OCI-M1 (cell line): ENCODE results near the gene CNTN3.
A peak's percentile ranks its signal among the peaks of the same experiment; 100 is the strongest.

Experiments
- DNase-seq: peaks from one replicate; lab custom pipeline; 2025; lab: John Stamatoyannopoulos, UW

CNTN3 gene

DNA sequence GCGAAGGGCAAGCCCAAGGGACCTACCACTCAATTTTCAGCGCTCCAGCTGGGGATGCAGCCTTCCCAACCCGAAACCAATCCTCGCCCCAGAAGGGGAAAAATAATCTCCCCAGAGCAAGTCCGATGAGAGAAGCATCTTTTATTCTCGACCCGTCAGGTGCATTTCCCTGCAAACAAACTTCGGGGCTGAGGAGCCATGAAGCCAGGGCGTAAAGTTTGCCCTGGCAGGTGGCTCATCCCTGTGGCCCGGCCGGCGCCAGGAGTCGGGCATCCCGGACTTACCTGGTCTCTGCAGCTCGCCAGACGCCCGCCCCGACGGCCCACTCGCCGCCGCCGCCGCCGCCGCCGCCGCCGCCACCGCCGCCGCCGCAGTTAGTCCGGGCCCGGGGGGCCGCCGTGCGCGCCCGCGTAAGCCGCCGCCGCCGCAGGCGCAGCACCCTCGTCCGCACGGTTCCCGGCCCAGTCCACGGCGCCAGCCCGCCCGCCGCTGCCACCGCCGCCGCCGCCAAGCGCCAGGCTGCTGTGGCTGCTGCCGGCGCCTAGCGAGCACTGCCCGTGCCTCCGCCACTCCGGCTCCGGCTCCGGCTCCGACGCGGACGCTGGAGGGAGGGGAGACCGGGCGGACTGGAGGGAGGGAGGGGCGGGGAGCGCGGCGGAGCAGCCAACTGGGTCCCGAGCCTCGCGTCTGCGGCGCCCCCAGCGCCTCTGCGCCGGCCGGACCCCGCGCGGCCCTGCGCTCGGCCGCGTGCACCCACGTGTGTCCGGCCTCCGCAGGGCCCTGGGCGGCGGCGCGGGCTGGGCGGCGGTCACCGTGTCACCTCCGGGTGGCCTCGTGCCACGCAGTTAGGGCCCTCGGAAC is at the start of gene CNTN3:
Gene CNTN3, minus strand, starts transcription at position 553 of the 861 bp plus-strand sequence. CDS start 93,547 bp downstream, outside the sequence.
- no peak for DNase-seq

DNA sequence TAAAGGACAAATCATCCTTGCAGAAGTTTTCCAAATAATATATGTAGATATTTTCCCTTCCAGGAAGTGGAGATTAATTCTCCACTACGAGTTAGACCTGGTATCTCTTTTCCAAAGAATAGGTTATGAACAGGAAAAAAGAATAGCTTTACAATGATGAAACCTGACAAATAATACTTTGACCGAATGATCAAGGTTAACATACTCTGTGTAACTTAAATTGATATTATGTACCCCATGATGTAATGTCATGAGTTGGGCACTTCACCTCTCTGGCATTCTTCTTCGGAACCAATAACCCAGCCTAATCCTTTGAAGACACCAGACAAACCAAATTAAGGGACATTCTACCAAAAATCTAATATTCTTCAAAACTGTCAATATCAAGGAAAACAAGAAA is 48.7 kb upstream of the CNTN3 start:
- DNase-seq: no peak

DNA sequence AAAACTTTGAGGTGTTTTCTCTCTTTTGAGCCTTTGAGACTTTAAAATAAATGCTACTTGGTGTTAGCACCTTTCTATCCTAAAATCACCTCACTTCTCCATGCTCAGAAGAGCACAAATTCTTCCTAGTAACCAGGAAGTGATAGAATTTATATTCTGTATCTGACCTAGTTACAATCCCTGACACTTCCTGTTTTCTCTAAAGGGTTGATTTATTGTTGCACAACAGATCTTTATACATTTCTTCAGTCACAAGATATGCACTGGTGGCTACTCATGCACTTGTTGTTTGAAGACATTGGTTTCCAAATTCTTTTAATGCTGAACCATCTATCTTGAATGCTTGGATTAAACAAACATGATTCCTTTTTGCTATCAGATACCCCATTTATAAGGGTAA is 47.2 kb upstream of the CNTN3 start:
- peak; percentile 68 for DNase-seq

DNA sequence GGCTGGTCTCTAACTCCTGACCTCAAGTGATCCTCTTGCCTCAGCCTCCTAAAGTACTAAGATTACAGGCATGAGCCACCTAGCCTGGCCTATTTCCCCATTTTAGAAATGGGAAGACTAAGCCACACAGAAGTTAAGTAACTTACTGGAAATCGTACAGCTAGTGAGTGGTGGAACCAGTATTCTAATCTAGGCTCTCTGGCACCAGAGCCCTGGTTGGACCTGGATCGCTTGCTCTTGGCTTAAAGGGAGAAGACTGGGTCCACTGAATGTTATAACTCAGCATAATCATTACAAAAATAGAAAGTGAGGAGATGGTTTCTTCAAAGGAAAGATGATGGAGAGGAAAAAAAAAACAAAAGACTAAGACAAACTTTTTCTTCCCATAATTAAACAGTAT is 37.4 kb upstream of the CNTN3 start:
- DNase-seq: no peak

DNA sequence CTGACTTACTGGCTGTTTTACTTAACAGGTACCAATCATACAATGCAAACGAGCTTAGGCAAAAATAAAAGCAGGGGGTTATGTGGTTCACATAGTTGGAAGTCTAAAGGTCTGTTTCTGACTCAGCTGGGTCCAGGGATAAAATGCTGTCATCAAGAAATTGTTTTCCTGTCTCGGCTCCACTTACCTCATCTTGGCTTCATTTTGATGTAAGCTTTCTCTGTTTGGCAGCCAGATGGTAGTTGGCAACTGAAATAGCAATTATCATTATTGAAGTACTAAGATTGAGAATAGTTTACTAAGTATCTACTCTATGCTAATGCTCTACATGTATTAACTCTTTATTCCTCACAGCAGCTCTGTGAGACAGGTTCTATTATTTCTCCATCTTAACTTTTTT is 36.8 kb upstream of the CNTN3 start:
- no peak for DNase-seq

DNA sequence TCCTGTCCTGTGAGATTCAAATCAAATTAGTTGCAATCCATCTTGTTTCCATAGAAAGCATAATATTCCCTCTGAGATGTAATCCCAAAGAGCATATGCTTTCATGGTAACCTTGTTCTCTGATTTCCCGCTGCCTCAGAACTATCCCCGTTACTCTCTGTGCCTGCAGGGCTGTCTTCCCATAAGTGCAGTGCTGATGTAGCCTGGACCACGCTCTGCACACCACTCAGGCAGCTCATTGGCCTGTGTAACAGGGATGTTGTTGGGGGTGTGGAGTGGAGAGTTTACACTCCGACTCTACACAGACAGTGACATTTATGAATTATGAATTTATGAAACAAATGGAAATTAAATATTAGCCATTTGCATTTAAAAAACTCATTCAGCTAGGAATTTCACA is 33.6 kb upstream of the CNTN3 start:
- no peak for DNase-seq

- DNase-seq: no peak
Measured at GRCh38 chr3:74646094-74646493, 31.6 kb upstream of the CNTN3 start.

- no peak for DNase-seq
Measured at GRCh38 chr3:74643636-74644035, 29.2 kb upstream of the CNTN3 start.

- no peak for DNase-seq
Measured at GRCh38 chr3:74642876-74643275, 28.4 kb upstream of the CNTN3 start.

GRCh38 chr3:74640211-74640610 is 25.8 kb upstream of the CNTN3 start:
- no peak for DNase-seq

GRCh38 chr3:74639681-74640080 is 25.2 kb upstream of the CNTN3 start:
- DNase-seq: no peak

DNA sequence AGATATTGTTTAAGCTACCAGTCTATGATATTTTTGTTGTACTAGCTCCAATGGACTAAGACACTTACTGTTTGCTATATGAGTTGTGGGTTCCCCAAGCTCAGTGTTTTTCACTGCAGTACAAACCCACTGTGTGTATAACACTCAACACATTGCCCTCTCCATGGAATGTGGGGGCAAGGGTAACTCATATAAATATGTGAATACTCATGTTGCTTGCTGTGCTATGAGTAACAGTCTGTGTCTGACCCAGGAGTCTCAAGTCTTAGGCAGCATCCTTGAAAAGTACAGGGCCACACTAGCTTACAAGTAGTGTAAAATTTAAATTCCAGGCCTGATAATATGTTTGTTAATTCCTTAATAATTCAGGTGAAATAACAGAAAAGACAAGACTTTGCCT is 22.5 kb upstream of the CNTN3 start:
- DNase-seq: no peak

- no peak for DNase-seq
Measured at GRCh38 chr3:74633021-74633420, 18.6 kb upstream of the CNTN3 start.

DNA sequence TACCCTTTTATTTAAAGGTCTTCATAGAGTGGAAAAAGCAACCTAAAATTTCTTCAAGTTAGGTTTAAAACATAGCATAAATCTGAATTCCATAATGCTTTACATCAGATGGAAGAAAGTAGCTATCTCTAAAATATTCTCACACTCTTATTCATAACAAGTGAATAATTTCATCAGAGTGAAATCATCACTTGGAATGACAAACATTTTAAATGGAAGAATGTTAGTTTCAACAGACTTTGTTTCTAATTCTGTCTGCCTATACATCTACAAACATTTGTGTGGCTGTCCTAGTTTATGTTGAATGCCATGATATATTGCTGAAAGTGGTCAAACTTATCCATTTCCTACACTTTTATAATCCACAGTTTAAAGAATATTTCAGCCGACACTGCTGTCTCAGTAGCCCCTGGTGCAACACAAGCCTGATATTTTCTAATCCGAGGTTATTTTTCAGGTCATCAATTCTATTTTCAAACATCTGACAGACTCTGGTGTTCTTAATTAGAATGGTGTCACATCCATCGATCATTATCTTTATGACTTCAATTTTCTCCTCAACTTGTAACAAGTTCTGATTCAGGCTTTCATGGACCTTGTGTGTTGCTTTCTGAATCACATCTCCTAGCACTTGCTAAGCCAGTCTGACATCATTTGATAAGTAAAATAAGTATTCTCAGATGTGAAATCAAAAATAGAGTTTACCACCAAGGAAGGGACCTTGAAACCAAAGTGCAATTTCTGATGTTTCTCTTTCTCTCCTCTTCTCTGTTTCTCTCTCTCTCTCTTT is 17.1 kb upstream of the CNTN3 start:
- no peak for DNase-seq

GRCh38 chr3:74630602-74631001 is 16.1 kb upstream of the CNTN3 start:
- peak; percentile 28 for DNase-seq

DNA sequence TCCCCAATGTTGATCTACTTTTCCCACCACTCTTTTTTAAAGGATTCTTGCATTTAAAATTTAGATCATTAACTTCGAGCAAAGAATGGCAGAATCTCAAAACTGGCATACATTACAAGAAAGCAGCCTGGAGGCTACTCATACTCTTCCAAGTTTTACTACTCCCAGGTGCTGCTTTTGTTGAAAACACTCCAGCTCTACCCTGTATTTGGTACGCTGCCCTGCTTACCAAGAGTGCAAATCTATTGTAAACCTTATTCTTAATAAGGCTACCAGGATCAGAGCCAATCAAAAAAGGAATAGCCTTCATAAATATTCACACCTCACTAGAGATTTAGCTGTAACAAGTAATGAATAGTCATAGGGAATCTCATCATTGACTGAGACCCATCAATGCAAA is 11.6 kb upstream of the CNTN3 start:
- no peak for DNase-seq

DNA sequence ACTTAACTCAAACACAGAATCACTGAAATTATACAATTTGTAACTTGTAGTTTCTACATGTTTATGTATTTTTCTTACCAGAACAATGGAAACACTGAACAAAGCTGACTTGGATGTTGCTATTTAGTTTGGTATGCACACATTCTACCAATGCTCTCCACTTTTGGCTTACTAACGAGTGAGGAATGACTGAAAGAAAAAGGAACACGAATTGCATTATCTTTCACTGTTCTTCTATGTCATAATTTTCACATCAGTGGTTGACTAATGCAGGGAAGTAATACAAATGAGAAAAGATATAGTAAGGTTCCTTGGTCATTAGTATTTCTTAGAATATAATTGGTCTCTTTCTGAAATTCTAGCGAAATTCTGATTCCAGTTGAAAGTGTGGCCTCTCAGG is 9.8 kb upstream of the CNTN3 start:
- no peak for DNase-seq

DNA sequence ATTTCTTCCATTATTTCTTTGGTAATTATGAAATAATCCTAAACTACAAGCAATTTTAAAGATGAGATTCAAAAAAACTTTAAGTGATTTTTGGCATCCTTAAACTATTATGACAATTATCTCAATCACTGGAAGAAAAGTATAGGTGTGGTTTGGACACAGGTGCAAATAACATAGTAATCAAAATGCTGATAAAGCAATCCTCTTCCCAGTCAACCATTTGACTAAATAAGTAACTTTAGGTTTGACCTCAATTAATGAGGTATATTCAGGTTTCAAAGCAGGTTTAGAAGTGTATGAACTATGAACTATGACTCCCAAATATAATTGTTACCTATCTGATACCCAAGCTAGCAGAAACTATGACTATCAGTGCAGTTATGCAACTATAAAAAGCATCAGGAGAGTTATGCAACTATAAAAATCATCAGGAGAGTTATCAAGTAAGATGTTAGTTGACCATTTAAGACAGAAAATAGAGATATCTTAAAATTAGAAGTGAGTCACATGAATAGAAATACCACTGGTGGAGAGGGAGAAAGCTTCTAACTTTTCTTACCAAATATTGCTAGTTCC is 8.9 kb upstream of the CNTN3 start:
- no peak for DNase-seq

- no peak for DNase-seq
Measured at GRCh38 chr3:74621581-74621980, 7.1 kb upstream of the CNTN3 start.

DNA sequence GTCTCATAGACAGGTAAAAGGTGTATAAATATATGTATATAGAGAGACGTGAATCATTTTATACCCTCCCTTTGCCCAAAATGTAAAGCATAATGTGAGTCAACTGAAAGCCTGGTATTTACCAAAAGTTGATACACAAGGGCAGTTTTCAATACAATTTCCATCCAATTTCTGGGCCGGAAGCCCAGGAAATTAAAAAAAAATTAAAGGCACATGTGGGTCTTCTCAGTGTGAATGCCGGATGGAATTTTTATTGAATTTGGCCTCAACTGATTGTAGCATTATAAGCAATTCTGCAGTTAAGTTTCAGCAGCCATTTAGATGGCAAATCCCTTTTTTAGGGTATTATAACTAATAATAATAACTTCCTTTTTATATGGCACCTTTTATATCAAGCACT is 3.3 kb upstream of the CNTN3 start:
- no peak for DNase-seq

DNA sequence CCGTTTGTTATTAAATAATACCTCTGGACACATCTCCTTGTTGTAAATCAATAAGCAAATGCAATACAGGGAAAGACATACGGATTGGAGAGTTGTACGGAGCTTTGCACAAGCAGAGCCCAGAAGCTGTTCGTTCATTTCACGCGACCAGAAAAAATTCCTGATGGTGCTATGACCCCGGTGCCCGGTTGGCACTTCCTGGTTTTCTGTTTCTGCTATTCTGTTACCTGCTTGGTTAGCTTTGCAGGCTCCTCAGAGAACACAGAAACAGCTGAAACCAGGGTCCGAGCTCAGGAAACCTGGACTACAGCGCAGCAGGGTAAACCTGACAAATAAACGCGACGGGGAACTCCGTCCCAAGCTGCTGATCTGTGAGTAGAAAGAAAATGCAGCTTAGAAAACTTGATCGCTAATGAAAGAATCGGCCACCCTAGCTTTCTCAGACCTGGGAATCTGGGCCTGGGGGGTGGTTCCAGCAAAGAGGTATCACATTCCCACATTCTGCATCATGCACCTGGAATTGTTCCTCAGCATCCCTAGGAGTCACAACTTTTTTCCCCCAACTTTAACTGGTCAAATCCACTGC is 845 bp downstream of the CNTN3 start:
- DNase-seq: no peak

- peak; percentile 1 for DNase-seq
Measured at GRCh38 chr3:74613060-74613459, 1.4 kb downstream of the CNTN3 start.

DNA sequence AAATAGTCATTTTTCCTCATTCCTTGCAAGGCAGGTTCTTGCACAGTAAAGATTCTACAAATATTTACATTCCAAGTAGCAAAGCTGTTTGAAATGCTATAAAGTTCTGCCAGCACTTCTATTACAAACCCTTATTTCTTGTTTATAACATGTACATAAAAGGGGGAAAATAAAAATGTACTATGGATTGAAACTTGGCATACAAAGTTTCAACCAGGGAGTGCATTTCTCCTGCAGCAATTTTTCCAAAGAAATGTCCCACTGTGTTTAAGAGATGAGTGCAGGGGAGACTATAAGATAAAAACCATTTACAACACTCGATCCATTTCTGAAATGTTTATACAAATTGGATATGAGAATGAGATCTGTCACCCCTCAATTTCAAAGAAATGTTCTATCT is 3.3 kb downstream of the CNTN3 start:
- DNase-seq: no peak
